Pancreas (tissue), 10 donors: Measurements from ENCODE around the gene ABCC8. TPM values are rescaled to one million over a fixed set of nuclear protein-coding genes. Genes with fewer than 3 reads are reported as not detected.

Experiments used
- ATAC-seq, 4 donors: fragments of 200-7000 bp; cut with Tn5 transposase; one replicate each; pipeline versions ENCODE4 v1.8.0 to v1.9.1; 2020; ENCODE audit warnings: mild to moderate bottlenecking in 4 of 4, moderate library complexity in 4 of 4
- DNase-seq, 6 donors: peaks; one replicate each; pipeline ENCODE4 v3.0.0-alpha.2; 2020
- FAIRE-seq: peaks from 2 replicates; lab custom pipeline; 2012; peaks lifted over from hg19 to GRCh38; lab: Jason Lieb, UNC
- H3K27ac ChIP-seq, 4 donors: fragments of 200-600 bp; sonication (generic); 1 replicate in 3 of 4; 2 replicates in 1 of 4; pipeline versions ENCODE4 v1.5.0 to v1.8.0; 2020
- H3K27me3 ChIP-seq, 4 donors: fragments of 200-600 bp; one replicate each; pipeline ENCODE4 v1.8.0; 2021
- H3K36me3 ChIP-seq, 3 donors: fragments of 200-600 bp; sonication (generic) in 1 of 3; one replicate each; pipeline versions ENCODE4 v1.5.0 to v1.8.0; 2020 to 2021
- H3K4me1 ChIP-seq, 3 donors: fragments of 200-600 bp; one replicate each; pipeline ENCODE4 v1.8.0; 2021
- H3K4me3 ChIP-seq, 4 donors: fragments of 200-600 bp; sonication (generic) in 2 of 4; one replicate each; pipeline versions ENCODE4 v1.5.0 to v1.8.0; 2020 to 2021
- H3K9me3 ChIP-seq, 4 donors: fragments of 200-600 bp; one replicate each; pipeline ENCODE4 v1.8.0; 2021
- CTCF ChIP-seq, 4 donors: fragments of 200-600 bp; sonication (generic) in 3 of 4; IDR thresholded peaks; one replicate each; pipeline versions ENCODE4 v1.5.0 to v1.8.0; 2021; ENCODE audit warnings: antibody characterized with exemption in 4 of 4
- WGBS, 2 donors: extraction: QIAGEN DNeasy Blood & Tissue Kit; methylation state at CpG; one replicate each; pipeline ENCODE4 v1.1.7; 2013; 5-methylcytosine and 5-hydroxymethylcytosine counted together
- intact Hi-C, 3 donors: fragments of 100-400 bp; cut with DNase I; formaldehyde crosslinking; loops; one replicate each; pipeline versions ENCODE4 v1.11.1 to v1.14.2; 2022
- polyA plus RNA-seq, 2 donors: library from polyadenylated mRNA; stranded (reverse); fragments of 200-250 nt; gene quantifications; one replicate each; pipeline ENCODE4 v1.2.3, GENCODE V29; 2013
- total RNA-seq, 6 donors: library from RNA; stranded (reverse); fragmentation: NEBNext Ultra II Directional in 4 of 6; extraction: Animal tissue kit (Norgen Biotek cat#: 25700) in 4 of 6; gene quantifications; one replicate each; pipeline versions ENCODE4 v1.2.1 to v1.2.4, GENCODE V29; 2021 to 2023
- donor health status: healthy with polysubstance abuse.
- donor health status: DM: no; HTN: no; CAD: no; lungs with moderate emphysema.
- donor health status: DM: no; HTN: no; CAD: no.
- donor health status: control.
- donor health status: control.
- donor health status: Bipolar disorder and iron deficiency.
- donor health status: DM: yes; HTN: yes; CAD: no.
- donor health status: DM: no; HTN: no; CAD: no.
- donor health status: DM: no; HTN: no; CAD: no.
- donor health status: DM: yes; HTN: yes; CAD: no.

Gene ABCC8
- total and polyA plus RNA-seq, 8 donors = 14.9 to 917 (median 53.2) TPM

GRCh38 chr11:17352950-17353820 lies 123.5 kb downstream of the ABCC8 start:
- ATAC-seq (peak; percentile 80 to 88 (median 84)), DNase-seq (peak; percentile 59 to 86 (median 72)), FAIRE-seq (no peak)
- H3K27ac ChIP-seq = peak overlapping the region; percentile 49 to 66 (median 54)
- H3K36me3 ChIP-seq = no peaks in the 10 kb centered on the region
- H3K27me3 ChIP-seq = no peaks in the 10 kb centered on the region
- 0% methylated on average over 58 to 69 of the region's 69 CpGs for WGBS, 2 donors
- TF ChIP-seq CTCF (IDR thresholded peaks at IDR 0.05) = no peak
- H3K9me3 ChIP-seq = no peaks in the 10 kb centered on the region
- peaks cover 0 to 6% (median 4%) of the 10 kb centered on the region in 3 donors for H3K4me1 ChIP-seq
- intact Hi-C loops = no loop called here
- peak overlapping the region; percentile 53 to 70 (median 62) for H3K4me3 ChIP-seq

- WGBS, 2 donors = 3 to 4% methylated on average over 61 of the region's 61 CpGs
- FAIRE-seq (no peak), ATAC-seq (peak; percentile 4 to 53 (median 44)), DNase-seq (peak; percentile 29 to 74 (median 43))
- Histone ChIP-seq H3K4me1 (peaks cover 0 to 6% (median 4%) of the 10 kb centered on the region in 3 donors), H3K27ac (no peak within 1 kb of the TSS), H3K27me3 (no peaks in the 10 kb centered on the region), H3K4me3 (peak within 1 kb of the TSS; percentile 18 to 70 (median 62)), H3K9me3 (no peaks in the 10 kb centered on the region), H3K36me3 (no peaks in the 10 kb centered on the region)
- intact Hi-C loops = no loop called here
- no peak for TF ChIP-seq CTCF (IDR thresholded peaks at IDR 0.05)
Observed at GRCh38 chr11:17351510-17352176, 125.0 kb downstream of the ABCC8 start, which contains the start of gene NCR3LG1. Gene NCR3LG1 (plus strand): TSS chr11:17351800. CDS start chr11:17351970, 170 bp downstream.

GRCh38 chr11:17351172-17351509 lies 125.5 kb downstream of the ABCC8 start:
- H3K27me3 ChIP-seq = no peaks in the 10 kb centered on the region
- no peak for FAIRE-seq
- no peak for DNase-seq
- no peaks in the 10 kb centered on the region for H3K36me3 ChIP-seq
- TF ChIP-seq CTCF (IDR thresholded peaks at IDR 0.05) = no peak
- no peak for ATAC-seq
- no peaks in the 10 kb centered on the region for H3K9me3 ChIP-seq
- intact Hi-C loops = no loop called here
- H3K4me3 ChIP-seq = peak overlapping the region in 3 of 4 donors; percentile 26 to 65 (median 58)
- WGBS, 2 donors = 21 to 25% methylated on average over 12 of the region's 12 CpGs
- peaks cover 0 to 6% (median 4%) of the 10 kb centered on the region in 3 donors for H3K4me1 ChIP-seq
- H3K27ac ChIP-seq = no peak overlapping the region

- TF ChIP-seq CTCF (IDR thresholded peaks at IDR 0.05) = no peak
- FAIRE-seq = no peak
- 92 to 96% methylated on average over 7 of the region's 7 CpGs for WGBS, 2 donors
- ATAC-seq = no peak
- no peaks in the 10 kb centered on the region for H3K36me3 ChIP-seq
- H3K27ac ChIP-seq = no peak overlapping the region
- peaks cover 0 to 6% (median 4%) of the 10 kb centered on the region in 3 donors for H3K4me1 ChIP-seq
- peak overlapping the region in 1 of 4 donors; percentile 58 for H3K4me3 ChIP-seq
- intact Hi-C loops = no loop called here
- H3K9me3 ChIP-seq = no peaks in the 10 kb centered on the region
- H3K27me3 ChIP-seq = no peaks in the 10 kb centered on the region
- no peak for DNase-seq
Observed at GRCh38 chr11:17350455-17351171, 126.0 kb downstream of the ABCC8 start.
